ENCODE measurements around the gene IL1RAPL2.

DNA sequence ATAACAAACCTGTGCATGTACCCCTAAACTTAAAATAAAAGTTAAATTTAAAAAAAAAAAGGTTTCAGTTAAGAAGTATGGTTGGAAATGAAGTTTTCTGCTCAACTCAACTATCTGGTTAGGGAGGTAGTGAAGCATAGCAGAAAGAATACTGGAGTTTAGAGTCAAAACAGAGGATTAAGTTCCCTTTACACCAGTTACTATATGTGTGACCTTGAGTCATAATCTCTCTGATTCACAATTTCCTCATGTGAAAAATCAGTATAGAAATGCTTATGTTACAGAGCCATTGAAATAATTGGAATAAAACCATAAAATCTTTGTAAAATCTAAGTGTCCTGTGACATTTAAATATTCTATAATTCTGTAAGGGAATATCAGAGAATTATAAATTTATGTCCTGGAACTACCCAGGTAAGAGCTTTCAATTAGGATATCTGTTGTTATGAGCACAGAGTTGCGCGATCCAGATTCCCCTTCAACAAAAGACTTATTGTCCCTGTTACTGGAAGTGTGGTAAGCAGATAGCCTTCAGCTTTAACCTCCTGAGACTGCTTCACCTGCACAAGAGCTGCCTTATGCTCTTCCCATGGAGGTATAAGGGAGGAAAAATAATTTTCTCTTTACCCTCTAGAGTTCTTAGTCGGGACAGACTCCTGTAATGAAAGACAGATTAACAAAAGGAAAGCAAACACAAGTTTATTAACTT is 1052.5 kb downstream of the IL1RAPL2 start:
- no peak for TF ChIP-seq CTCF (IDR thresholded peaks at IDR 0.05; ENCODE audit: low read depth, low read length)
- TF ChIP-seq EZH2phosphoT487 (IDR thresholded peaks at IDR 0.05; ENCODE audit: low read depth) = no peak

Measured in OCI-LY3 (cell line).